Fibroblast of lung (primary cell): Measurements from ENCODE around the gene PDE4D. TPM values are rescaled to one million over a fixed set of nuclear protein-coding genes. Genes with fewer than 3 reads are reported as not detected.
A peak's percentile ranks its signal among the peaks of the same experiment; 100 is the strongest.

ENCODE experiments used
- DNase-seq, 2 donors: peaks; one replicate each; pipeline versions ENCODE4 v3.0.0 to v3.0.0-alpha.2; 2010; ENCODE audit warnings: low read depth in 2 of 2
- H2AFZ ChIP-seq: 2 replicates; pipeline ENCODE4 v1.5.1; 2012; ENCODE audit warnings: low read length, control low read depth, inconsistent platforms
- H3K27ac ChIP-seq: 2 replicates; pipeline ENCODE4 v1.5.1; 2011; ENCODE audit warnings: low read length, control low read depth; ENCODE audit not compliant: insufficient read depth
- H3K27me3 ChIP-seq: 2 replicates; pipeline ENCODE4 v1.5.1; 2011; ENCODE audit warnings: mild to moderate bottlenecking, low read length; ENCODE audit not compliant: control insufficient read depth, insufficient read depth
- H3K36me3 ChIP-seq: 2 replicates; pipeline ENCODE4 v1.5.1; 2011; ENCODE audit warnings: low read length; ENCODE audit not compliant: control insufficient read depth, insufficient read depth
- H3K4me1 ChIP-seq: 2 replicates; pipeline ENCODE4 v1.5.1; 2011; ENCODE audit warnings: low read length; ENCODE audit not compliant: control insufficient read depth, insufficient read depth; ENCODE audit errors: extremely low read depth
- H3K4me2 ChIP-seq: 2 replicates; pipeline ENCODE4 v1.5.1; 2011; ENCODE audit warnings: low read length, control low read depth; ENCODE audit not compliant: insufficient read depth; ENCODE audit errors: extremely low read depth
- H3K4me3 ChIP-seq, 4 experiments: fragments of 200-600 bp in 1 of 4; sonication (generic) in 1 of 4; replicated peaks in 1 of 4; 2 replicates each; pipeline ENCODE4 v1.5.1; 2011 to 2016; ENCODE audit warnings: low read length in 4 of 4, low read depth in 3 of 4, mild to moderate bottlenecking in 3 of 4, control low read depth in 2 of 4, inconsistent platforms in 1 of 4, mixed read lengths in 1 of 4; ENCODE audit not compliant: insufficient read depth in 1 of 4; ENCODE audit errors: control extremely low read depth in 1 of 4
- H3K79me2 ChIP-seq: 2 replicates; pipeline ENCODE4 v1.5.1; 2012; ENCODE audit warnings: mild to moderate bottlenecking, low read length, inconsistent platforms; ENCODE audit not compliant: control insufficient read depth, insufficient read depth
- H3K9ac ChIP-seq: 2 replicates; pipeline ENCODE4 v1.5.1; 2011; ENCODE audit warnings: mild to moderate bottlenecking, low read length, control low read depth; ENCODE audit not compliant: insufficient read depth
- H3K9me3 ChIP-seq: 2 replicates; pipeline ENCODE4 v1.5.1; 2012; ENCODE audit warnings: low read depth, low read length; ENCODE audit not compliant: control insufficient read depth, insufficient read depth
- H4K20me1 ChIP-seq: 2 replicates; pipeline ENCODE4 v1.5.1; 2011; ENCODE audit warnings: low read length; ENCODE audit not compliant: control insufficient read depth, insufficient read depth; ENCODE audit errors: extremely low read depth
- EZH2 ChIP-seq: IDR thresholded peaks from 2 replicates; pipeline ENCODE4 v1.5.1; 2012; ENCODE audit warnings: low read length, control low read depth, mild to moderate bottlenecking; ENCODE audit errors: missing control alignments
- polyA plus RNA-seq, 2 donors: library from polyadenylated mRNA; depleted of rRNA in 1 of 2; stranded (reverse) in 1 of 2; unstranded in 1 of 2; fragments of >200 nt; gene quantifications; 2 replicates each; pipeline ENCODE4 v1.2.1, GENCODE V29; 2011 to 2012; ENCODE audit warnings: missing spikeins in 1 of 2
- total RNA-seq: library from RNA; depleted of rRNA; stranded (reverse); fragments of >200 nt; gene quantifications from 2 replicates; pipeline ENCODE4 v1.2.1, GENCODE V29; 2014
- TF ChIP-seq, protein P1 (sequence below), 2 donors: IDR thresholded peaks in 1 of 2; conservative IDR thresholded peaks in 1 of 2; 1 replicate in 1 of 2; 2 replicates in 1 of 2; pipeline ENCODE4 v1.5.1; 2011 to 2012; ENCODE audit warnings: low read length in 2 of 2, control low read depth in 1 of 2, inconsistent platforms in 1 of 2, low read depth in 1 of 2, mild to moderate bottlenecking in 1 of 2

PDE4D gene
- total and polyA plus RNA-seq, 2 donors (not counting 1 experiment from before 2014, with no cell fraction given) = 2.1 to 8.3 TPM

- no peak for DNase-seq
- H3K27me3 ChIP-seq = no peaks in the 10 kb centered on the region
- H3K9ac ChIP-seq = no peak overlapping the region
- no peak overlapping the region for H2AFZ ChIP-seq
- no peak overlapping the region for H3K27ac ChIP-seq
- TF ChIP-seq, protein P1, sequence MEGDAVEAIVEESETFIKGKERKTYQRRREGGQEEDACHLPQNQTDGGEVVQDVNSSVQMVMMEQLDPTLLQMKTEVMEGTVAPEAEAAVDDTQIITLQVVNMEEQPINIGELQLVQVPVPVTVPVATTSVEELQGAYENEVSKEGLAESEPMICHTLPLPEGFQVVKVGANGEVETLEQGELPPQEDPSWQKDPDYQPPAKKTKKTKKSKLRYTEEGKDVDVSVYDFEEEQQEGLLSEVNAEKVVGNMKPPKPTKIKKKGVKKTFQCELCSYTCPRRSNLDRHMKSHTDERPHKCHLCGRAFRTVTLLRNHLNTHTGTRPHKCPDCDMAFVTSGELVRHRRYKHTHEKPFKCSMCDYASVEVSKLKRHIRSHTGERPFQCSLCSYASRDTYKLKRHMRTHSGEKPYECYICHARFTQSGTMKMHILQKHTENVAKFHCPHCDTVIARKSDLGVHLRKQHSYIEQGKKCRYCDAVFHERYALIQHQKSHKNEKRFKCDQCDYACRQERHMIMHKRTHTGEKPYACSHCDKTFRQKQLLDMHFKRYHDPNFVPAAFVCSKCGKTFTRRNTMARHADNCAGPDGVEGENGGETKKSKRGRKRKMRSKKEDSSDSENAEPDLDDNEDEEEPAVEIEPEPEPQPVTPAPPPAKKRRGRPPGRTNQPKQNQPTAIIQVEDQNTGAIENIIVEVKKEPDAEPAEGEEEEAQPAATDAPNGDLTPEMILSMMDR (conservative IDR thresholded peaks at IDR 0.05 in 1 of 2, IDR thresholded peaks at IDR 0.05 in 1 of 2; ENCODE audit: low read depth in 1 of 2, low read length in 2 of 2) = no peak
- TF ChIP-seq EZH2 = no peak
- no peaks in the 10 kb centered on the region for H3K9me3 ChIP-seq
- H3K36me3 ChIP-seq = no peaks in the 10 kb centered on the region
- no peaks in the 10 kb centered on the region for H3K4me1 ChIP-seq
- H3K79me2 ChIP-seq = no peaks in the 10 kb centered on the region
- H3K4me2 ChIP-seq = no peak overlapping the region
- H3K4me3 ChIP-seq = no peak overlapping the region
- H4K20me1 ChIP-seq = no peaks in the 10 kb centered on the region
Observed at GRCh38 chr5:59782856-59783255, 110.7 kb downstream of the PDE4D start.

DNA sequence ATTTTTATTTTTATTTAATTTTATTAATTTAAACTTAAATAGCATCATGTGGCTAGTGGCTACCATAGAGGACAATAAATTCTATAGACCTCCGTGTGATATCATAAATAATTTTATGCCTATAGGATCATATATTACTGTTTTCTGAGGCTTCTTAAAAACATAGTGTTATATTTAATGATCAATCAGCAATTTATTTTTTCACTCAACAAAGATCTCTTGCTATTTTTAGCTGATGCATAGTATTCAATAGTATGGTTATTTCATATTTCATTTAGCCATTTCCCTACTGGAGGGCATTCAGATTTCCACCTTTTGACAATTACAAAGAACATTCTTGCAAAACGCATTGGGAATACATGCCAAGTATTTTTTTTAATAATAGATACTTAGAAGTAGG, 114.1 kb downstream of the PDE4D start:
- Histone ChIP-seq H3K27me3 (no peaks in the 10 kb centered on the region), H2AFZ (no peak overlapping the region), H3K27ac (no peak overlapping the region), H3K4me3 (no peak overlapping the region), H3K4me2 (no peak overlapping the region), H3K4me1 (no peaks in the 10 kb centered on the region), H3K36me3 (no peaks in the 10 kb centered on the region), H3K9ac (no peak overlapping the region), H4K20me1 (no peaks in the 10 kb centered on the region), H3K79me2 (no peaks in the 10 kb centered on the region), H3K9me3 (no peaks in the 10 kb centered on the region)
- TF ChIP-seq, protein P1 (conservative IDR thresholded peaks at IDR 0.05 in 1 of 2, IDR thresholded peaks at IDR 0.05 in 1 of 2; ENCODE audit: low read depth in 1 of 2, low read length in 2 of 2) = no peak
- no peak for TF ChIP-seq EZH2
- DNase-seq = no peak

GRCh38 chr5:59777028-59777427, 116.5 kb downstream of the PDE4D start:
- peak in 1 of 2 donors; percentile 17 for DNase-seq
- Histone ChIP-seq H3K79me2 (no peaks in the 10 kb centered on the region), H2AFZ (no peak overlapping the region), H3K27me3 (no peaks in the 10 kb centered on the region), H3K9me3 (no peaks in the 10 kb centered on the region), H3K36me3 (no peaks in the 10 kb centered on the region), H3K4me3 (no peak overlapping the region), H3K4me2 (no peak overlapping the region), H3K4me1 (no peaks in the 10 kb centered on the region), H3K27ac (no peak overlapping the region), H3K9ac (no peak overlapping the region), H4K20me1 (no peaks in the 10 kb centered on the region)
- TF ChIP-seq, protein P1 (conservative IDR thresholded peaks at IDR 0.05 in 1 of 2, IDR thresholded peaks at IDR 0.05 in 1 of 2; ENCODE audit: low read depth in 1 of 2, low read length in 2 of 2) = no peak
- no peak for TF ChIP-seq EZH2
